ENCODE measurements around the gene SUSD4. TPM values are rescaled to one million over a fixed set of nuclear protein-coding genes. Genes with fewer than 3 reads are reported as not detected.

Gene SUSD4
- total and polyA plus RNA-seq, 9 of the 15 experiments (the other 6 are each of a cell fraction or from before 2014, with no cell fraction given), result 0.06 to 1.7 (median 0.09) TPM; not detected in 4

DNA sequence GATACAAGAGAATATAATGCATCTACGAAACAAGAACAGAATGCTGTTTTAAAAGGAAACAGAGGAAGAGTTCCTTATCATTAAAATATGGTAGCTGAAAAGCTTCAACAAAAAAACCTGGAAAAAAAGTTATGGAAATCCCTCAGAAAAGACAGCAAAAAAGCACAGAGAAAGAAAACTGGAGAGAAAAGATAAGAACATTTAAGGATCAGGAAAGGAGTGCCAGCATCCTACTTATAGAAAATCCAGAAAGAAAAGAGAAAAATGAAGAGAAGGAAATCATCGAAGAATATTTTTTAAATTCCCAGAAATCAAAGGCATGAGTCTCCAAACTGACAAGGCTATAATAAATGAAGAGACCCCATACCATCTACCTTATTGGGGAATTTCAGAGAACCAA lies 29.8 kb downstream of the SUSD4 start (continued):
- TF ChIP-seq, protein P1, sequence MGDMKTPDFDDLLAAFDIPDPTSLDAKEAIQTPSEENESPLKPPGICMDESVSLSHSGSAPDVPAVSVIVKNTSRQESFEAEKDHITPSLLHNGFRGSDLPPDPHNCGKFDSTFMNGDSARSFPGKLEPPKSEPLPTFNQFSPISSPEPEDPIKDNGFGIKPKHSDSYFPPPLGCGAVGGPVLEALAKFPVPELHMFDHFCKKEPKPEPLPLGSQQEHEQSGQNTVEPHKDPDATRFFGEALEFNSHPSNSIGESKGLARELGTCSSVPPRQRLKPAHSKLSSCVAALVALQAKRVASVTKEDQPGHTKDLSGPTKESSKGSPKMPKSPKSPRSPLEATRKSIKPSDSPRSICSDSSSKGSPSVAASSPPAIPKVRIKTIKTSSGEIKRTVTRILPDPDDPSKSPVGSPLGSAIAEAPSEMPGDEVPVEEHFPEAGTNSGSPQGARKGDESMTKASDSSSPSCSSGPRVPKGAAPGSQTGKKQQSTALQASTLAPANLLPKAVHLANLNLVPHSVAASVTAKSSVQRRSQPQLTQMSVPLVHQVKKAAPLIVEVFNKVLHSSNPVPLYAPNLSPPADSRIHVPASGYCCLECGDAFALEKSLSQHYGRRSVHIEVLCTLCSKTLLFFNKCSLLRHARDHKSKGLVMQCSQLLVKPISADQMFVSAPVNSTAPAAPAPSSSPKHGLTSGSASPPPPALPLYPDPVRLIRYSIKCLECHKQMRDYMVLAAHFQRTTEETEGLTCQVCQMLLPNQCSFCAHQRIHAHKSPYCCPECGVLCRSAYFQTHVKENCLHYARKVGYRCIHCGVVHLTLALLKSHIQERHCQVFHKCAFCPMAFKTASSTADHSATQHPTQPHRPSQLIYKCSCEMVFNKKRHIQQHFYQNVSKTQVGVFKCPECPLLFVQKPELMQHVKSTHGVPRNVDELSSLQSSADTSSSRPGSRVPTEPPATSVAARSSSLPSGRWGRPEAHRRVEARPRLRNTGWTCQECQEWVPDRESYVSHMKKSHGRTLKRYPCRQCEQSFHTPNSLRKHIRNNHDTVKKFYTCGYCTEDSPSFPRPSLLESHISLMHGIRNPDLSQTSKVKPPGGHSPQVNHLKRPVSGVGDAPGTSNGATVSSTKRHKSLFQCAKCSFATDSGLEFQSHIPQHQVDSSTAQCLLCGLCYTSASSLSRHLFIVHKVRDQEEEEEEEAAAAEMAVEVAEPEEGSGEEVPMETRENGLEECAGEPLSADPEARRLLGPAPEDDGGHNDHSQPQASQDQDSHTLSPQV (IDR thresholded peaks at IDR 0.05), result no peak
- TF ChIP-seq, protein P2, sequence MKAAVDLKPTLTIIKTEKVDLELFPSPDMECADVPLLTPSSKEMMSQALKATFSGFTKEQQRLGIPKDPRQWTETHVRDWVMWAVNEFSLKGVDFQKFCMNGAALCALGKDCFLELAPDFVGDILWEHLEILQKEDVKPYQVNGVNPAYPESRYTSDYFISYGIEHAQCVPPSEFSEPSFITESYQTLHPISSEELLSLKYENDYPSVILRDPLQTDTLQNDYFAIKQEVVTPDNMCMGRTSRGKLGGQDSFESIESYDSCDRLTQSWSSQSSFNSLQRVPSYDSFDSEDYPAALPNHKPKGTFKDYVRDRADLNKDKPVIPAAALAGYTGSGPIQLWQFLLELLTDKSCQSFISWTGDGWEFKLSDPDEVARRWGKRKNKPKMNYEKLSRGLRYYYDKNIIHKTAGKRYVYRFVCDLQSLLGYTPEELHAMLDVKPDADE (conservative IDR thresholded peaks at IDR 0.05; ENCODE audit: control insufficient read depth, low read depth, low read length), result no peak
- TF ChIP-seq, protein P3, sequence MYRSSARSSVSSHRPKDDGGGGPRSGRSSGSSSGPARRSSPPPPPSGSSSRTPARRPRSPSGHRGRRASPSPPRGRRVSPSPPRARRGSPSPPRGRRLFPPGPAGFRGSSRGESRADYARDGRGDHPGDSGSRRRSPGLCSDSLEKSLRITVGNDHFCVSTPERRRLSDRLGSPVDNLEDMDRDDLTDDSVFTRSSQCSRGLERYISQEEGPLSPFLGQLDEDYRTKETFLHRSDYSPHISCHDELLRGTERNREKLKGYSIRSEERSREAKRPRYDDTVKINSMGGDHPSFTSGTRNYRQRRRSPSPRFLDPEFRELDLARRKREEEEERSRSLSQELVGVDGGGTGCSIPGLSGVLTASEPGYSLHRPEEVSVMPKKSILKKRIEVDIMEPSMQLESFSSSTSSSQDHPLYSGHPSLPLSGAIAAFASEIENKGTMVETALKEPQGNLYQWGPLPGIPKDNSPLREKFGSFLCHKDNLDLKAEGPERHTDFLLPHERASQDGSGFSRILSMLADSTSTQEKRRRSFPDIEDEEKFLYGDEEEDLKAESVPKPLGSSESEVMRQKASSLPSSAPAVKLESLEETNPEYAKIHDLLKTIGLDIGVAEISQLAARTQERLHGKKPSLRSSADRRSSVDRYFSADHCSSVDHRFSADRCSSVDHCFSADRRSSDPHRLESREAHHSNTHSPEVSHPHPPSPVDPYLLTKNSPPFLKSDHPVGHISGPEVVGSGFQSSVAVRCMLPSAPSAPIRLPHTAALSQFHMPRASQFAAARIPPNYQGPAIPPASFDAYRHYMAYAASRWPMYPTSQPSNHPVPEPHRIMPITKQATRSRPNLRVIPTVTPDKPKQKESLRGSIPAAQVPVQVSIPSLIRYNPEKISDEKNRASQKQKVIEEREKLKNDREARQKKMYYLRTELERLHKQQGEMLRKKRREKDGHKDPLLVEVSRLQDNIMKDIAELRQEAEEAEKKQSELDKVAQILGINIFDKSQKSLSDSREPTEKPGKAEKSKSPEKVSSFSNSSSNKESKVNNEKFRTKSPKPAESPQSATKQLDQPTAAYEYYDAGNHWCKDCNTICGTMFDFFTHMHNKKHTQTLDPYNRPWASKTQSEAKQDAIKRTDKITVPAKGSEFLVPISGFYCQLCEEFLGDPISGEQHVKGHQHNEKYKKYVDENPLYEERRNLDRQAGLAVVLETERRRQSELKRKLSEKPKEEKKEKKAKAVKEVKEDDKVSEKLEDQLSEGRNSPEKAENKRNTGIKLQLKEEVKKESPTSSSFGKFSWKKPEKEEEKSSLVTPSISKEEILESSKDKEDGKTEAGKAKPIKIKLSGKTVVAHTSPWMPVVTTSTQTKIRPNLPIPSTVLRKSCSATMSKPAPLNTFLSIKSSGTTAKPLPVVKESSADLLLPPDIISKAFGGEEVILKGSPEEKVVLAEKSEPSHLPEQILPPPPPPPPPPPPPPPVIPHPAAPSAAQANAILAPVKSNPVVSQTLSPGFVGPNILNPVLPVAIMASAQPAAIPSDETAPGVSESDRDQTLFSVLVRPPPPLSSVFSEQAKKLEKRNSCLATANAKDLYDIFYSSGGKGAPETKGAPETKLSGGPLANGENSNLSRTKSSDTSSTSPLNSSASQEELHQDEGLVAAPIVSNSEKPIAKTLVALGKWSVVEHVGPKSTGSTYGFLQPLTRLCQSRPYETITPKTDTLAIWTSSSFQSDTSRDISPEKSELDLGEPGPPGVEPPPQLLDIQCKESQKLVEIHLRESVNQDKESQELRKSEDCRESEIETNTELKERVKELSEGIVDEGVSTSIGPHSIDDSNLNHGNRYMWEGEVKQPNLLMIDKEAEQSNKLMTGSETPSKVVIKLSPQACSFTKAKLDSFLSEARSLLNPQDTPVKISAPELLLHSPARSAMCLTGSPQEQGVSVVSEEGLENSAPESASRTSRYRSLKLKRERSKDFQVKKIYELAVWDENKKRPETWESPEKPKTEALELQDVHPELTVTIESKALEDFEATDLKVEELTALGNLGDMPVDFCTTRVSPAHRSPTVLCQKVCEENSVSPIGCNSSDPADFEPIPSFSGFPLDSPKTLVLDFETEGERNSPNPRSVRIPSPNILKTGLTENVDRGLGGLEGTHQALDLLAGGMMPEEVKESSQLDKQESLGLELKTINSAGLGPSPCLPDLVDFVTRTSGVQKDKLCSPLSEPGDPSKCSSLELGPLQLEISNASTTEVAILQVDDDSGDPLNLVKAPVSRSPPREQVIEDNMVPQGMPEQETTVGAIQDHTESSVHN (IDR thresholded peaks at IDR 0.05; ENCODE audit: borderline replicate concordance in 1 of 2, low read depth in 1 of 2), result no peak
- TF ChIP-seq, protein P4, sequence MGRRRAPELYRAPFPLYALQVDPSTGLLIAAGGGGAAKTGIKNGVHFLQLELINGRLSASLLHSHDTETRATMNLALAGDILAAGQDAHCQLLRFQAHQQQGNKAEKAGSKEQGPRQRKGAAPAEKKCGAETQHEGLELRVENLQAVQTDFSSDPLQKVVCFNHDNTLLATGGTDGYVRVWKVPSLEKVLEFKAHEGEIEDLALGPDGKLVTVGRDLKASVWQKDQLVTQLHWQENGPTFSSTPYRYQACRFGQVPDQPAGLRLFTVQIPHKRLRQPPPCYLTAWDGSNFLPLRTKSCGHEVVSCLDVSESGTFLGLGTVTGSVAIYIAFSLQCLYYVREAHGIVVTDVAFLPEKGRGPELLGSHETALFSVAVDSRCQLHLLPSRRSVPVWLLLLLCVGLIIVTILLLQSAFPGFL (CRISPR knock-in tag; IDR thresholded peaks at IDR 0.05), result no peak
- TF ChIP-seq GTF2A2 (tag; IDR thresholded peaks at IDR 0.05), result no peak
- no peak for TF ChIP-seq JUN (IDR thresholded peaks at IDR 0.05; ENCODE audit: borderline replicate concordance, low read depth, low read length)
- no peak for TF ChIP-seq JUN (CRISPR knock-in tag; IDR thresholded peaks at IDR 0.05; ENCODE audit: borderline replicate concordance)
- TF ChIP-seq IFI16 (CRISPR knock-in tag; IDR thresholded peaks at IDR 0.05), result no peak
- TF ChIP-seq ZNF445 (CRISPR knock-in tag; IDR thresholded peaks at IDR 0.05; ENCODE audit: low read depth), result no peak
- TF ChIP-seq, protein P5, sequence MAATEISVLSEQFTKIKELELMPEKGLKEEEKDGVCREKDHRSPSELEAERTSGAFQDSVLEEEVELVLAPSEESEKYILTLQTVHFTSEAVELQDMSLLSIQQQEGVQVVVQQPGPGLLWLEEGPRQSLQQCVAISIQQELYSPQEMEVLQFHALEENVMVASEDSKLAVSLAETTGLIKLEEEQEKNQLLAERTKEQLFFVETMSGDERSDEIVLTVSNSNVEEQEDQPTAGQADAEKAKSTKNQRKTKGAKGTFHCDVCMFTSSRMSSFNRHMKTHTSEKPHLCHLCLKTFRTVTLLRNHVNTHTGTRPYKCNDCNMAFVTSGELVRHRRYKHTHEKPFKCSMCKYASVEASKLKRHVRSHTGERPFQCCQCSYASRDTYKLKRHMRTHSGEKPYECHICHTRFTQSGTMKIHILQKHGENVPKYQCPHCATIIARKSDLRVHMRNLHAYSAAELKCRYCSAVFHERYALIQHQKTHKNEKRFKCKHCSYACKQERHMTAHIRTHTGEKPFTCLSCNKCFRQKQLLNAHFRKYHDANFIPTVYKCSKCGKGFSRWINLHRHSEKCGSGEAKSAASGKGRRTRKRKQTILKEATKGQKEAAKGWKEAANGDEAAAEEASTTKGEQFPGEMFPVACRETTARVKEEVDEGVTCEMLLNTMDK (IDR thresholded peaks at IDR 0.05; ENCODE audit: borderline replicate concordance, insufficient read depth, low read depth, low read length, poor library complexity, severe bottlenecking), result no peak

Measured in K562 (cell line).